Muscle layer of duodenum (tissue), 2 donors: ENCODE measurements around the gene UBTD1.
"Not testable (repeated sequence)": the region's sequence is repeated elsewhere in the genome, so short reads cannot be mapped to it uniquely, and the experiment has no call there.

Experiments used
- H3K27ac ChIP-seq: one replicate; pipeline ENCODE4 v1.7.0; 2013; ENCODE audit warnings: mild to moderate bottlenecking, low read length
- H3K27me3 ChIP-seq: one replicate; pipeline ENCODE4 v1.7.0; 2013; ENCODE audit warnings: low read depth, mild to moderate bottlenecking, control low read depth, low read length
- H3K36me3 ChIP-seq, 2 donors: one replicate each; pipeline ENCODE4 v1.7.0; 2013; ENCODE audit warnings: low read length in 2 of 2, control low read depth in 1 of 2, mild to moderate bottlenecking in 1 of 2; ENCODE audit not compliant: insufficient read depth in 2 of 2, control insufficient read depth in 1 of 2
- H3K4me1 ChIP-seq, 2 donors: one replicate each; pipeline ENCODE4 v1.7.0; 2013; ENCODE audit warnings: low read length in 2 of 2, mild to moderate bottlenecking in 2 of 2, control low read depth in 1 of 2, moderate library complexity in 1 of 2; ENCODE audit not compliant: insufficient read depth in 2 of 2, control insufficient read depth in 1 of 2
- H3K4me3 ChIP-seq, 2 donors: one replicate each; pipeline ENCODE4 v1.7.0; 2013; ENCODE audit warnings: low read length in 2 of 2, low read depth in 1 of 2, mild to moderate bottlenecking in 1 of 2
- H3K9me3 ChIP-seq, 2 donors: one replicate each; pipeline ENCODE4 v1.7.0; 2013; ENCODE audit warnings: low read length in 2 of 2, control low read depth in 1 of 2, mild to moderate bottlenecking in 1 of 2; ENCODE audit not compliant: control insufficient read depth in 1 of 2
- donor health status: healthy.

The UBTD1 gene

DNA sequence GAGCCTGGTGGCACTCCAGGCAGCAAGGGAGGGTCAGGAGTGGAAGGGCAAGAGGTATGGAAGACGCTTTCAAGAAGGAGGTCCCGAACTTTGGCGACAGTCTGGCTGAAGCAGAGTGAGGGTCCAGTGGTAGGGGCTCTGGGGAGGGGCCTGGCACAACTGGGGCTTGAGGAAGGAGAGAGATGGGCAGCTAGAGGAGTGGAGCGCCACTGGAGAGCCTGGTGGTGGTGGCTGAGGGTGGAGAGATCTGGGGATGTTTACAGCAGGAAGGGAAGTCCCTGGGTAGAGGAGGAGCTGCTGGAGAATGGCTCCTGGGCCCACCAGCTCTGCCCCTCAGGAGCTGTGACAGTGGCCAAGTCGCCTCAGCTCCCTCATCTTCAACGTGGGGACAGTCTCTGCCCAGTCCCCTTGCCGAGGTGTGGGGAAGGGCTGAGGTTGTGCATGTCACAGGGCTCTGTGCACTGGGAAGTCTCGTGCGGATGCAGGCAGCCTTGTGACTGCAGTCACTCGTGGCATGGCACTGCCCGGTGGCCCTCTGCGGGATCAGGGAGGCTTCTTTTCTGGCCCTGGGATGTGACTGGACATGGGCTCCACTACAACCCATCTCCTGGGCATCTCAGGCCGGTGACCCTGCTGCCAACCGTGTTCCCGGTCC lies 18.5 kb downstream of the UBTD1 start:
- H3K9me3 ChIP-seq: no peaks in the 10 kb centered on the region
- no peaks in the 10 kb centered on the region for H3K36me3 ChIP-seq
- no peak overlapping the region for H3K4me3 ChIP-seq
- no peak overlapping the region for H3K27ac ChIP-seq
- no peaks in the 10 kb centered on the region for H3K27me3 ChIP-seq
- peaks cover 8 to 18% of the 10 kb centered on the region in 2 donors for H3K4me1 ChIP-seq

DNA sequence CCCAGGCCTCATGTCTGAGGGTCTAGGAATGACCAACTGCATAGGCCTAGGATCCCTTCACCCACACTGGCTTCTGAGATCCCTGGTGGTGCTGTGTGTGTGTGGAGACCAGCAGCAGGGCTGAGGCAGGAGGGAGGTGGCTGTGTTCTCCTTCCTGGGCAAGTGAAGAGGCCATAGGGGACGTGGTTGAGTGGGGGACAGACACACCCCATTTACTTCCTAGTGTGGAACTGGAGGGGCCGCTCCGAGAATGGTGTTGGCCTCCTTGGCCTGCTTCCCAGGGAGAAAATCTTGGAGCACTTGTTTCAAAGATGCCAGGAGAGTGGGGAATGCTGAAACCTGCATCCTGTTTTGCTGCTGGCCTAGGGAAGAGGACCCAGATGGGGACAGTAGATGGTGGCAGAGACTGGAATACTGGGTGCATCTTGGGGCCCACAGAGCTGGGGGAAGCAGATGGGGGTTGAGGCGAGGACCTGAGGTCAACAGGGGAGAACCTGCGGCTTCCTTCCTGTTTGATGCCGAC lies 19.1 kb downstream of the UBTD1 start:
- H3K9me3 ChIP-seq: no peaks in the 10 kb centered on the region
- H3K4me1 ChIP-seq: peaks cover 8 to 16% of the 10 kb centered on the region in 2 donors
- H3K27ac ChIP-seq: no peak overlapping the region
- H3K4me3 ChIP-seq: no peak overlapping the region
- no peaks in the 10 kb centered on the region for H3K36me3 ChIP-seq
- H3K27me3 ChIP-seq: no peaks in the 10 kb centered on the region

DNA sequence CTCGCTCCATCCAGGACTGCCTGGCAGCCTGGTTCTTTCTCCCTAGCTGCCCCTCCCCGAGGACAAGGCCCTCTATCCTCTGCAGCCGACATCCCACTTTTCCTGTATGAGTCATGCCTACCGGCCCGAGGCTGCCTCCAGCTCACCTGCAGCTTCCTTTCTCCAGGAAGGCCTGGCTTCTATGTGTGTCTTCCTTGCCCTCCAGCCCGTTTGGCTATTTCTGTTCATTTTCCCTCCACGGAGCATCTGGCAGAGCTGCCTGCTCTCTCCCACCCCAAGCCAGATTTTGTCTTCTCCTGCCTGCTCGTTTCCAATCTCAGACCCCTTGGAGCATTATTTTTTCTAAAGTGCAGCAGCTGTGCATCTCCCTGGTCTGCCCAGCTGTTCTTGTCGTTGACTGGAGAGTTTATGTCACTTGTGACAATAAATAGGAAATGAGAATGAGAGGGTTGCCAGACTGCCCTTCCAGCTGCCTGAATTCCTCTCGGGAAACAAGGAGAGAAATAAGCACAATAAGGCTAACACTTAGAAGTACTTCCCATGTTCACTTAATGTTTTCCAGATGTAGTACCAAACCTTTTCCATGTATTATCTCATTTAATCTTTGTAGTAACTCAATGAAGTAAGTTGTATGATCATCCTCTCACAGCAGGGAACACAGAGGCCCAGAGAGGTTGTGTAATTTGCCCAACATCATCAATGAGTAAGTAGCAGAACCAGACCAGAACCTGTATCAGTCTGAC lies 19.7 kb downstream of the UBTD1 start:
- no peak overlapping the region for H3K4me3 ChIP-seq
- no peaks in the 10 kb centered on the region for H3K36me3 ChIP-seq
- peaks cover 8 to 16% of the 10 kb centered on the region in 2 donors for H3K4me1 ChIP-seq
- no peaks in the 10 kb centered on the region for H3K27me3 ChIP-seq
- H3K9me3 ChIP-seq: no peaks in the 10 kb centered on the region
- H3K27ac ChIP-seq: no peak overlapping the region

DNA sequence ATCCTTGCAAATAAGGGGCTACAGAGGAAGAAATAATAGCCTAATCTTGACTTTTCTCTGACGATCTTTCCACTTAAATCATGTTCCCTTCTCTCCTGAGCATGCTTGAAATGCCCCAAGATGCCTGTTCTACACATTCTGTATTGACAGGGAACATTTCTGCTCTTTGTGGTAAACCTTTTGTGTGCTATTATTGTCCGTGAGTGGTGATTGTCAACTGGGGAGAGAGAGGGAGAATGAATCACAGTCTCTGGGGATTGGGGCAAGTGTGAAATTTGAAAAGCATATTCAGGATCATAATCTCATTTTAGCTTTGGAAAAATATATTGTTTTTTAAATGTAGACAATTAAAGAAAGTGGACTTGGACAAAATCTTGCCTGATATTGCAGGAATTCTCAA lies 20.6 kb downstream of the UBTD1 start:
- Histone ChIP-seq H3K36me3 (no peaks in the 10 kb centered on the region), H3K4me3 (no peak overlapping the region), H3K27me3 (no peaks in the 10 kb centered on the region), H3K4me1 (peaks cover 8 to 16% of the 10 kb centered on the region in 2 donors), H3K9me3 (no peaks in the 10 kb centered on the region), H3K27ac (no peak overlapping the region)

DNA sequence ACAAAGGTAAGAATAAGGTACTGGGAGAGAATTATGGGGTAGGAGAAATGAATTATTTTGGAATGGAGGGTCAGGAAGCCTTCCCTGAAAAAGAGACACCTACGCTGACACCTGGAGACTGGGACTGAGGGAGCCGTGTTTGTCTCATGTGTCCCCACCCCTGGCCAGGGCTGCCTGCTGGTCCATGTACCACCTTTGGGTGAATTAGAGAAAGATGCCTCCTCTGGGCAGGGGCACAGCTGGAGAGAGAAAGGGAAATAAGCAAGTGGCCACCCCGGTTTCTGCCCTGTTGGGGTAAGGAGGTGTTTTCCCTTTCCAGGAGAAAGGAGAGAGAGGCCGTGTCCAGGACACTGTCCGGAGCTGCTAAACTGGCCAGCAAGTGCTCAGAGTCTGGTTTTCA lies 21.8 kb downstream of the UBTD1 start:
- Histone ChIP-seq H3K9me3 (no peaks in the 10 kb centered on the region), H3K27ac (no peak overlapping the region), H3K27me3 (no peaks in the 10 kb centered on the region), H3K36me3 (no peaks in the 10 kb centered on the region), H3K4me1 (peaks cover 8 to 16% of the 10 kb centered on the region in 2 donors), H3K4me3 (no peak overlapping the region)

DNA sequence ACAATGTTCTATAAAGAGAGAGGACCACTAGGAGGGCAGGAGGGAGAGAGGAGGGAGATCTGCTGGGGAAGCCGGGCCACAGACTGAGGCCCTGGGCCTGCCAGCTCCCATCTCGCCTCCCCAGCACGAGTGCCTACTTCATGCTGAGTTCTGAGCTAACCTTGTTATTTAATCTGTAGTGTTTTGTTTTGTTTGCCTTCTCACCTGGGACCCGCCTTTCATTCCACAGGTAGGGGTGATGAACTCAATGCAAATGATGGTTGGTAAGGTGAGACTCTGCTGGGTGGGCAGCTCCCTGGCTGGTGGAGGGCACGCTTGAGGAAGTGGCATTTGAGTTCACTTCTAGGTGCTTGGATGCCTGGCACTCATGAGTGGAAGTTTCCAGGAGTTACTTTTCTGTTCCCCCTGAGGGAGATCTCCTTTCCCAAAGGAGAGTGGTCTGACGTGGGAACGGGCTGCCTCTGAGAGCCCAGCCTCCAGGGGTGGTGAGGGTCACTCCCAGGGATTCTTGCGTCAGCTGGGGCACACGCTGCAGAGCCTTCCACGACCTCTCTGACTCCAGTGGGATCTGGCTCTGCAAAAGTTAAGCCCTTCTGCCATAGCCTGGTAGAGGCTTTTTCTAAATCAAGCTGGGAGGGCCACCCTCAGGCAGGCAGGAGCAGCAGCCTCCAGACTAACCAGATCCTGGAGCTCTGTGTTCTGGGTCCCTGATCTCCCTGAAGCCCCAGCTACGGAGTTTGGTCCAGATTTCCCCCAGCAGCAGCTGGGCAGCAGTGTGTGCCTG lies 22.4 kb downstream of the UBTD1 start:
- Histone ChIP-seq H3K4me3 (no peak overlapping the region), H3K9me3 (no peaks in the 10 kb centered on the region), H3K36me3 (no peaks in the 10 kb centered on the region), H3K27me3 (no peaks in the 10 kb centered on the region), H3K4me1 (peaks cover 8 to 16% of the 10 kb centered on the region in 2 donors), H3K27ac (no peak overlapping the region)

DNA sequence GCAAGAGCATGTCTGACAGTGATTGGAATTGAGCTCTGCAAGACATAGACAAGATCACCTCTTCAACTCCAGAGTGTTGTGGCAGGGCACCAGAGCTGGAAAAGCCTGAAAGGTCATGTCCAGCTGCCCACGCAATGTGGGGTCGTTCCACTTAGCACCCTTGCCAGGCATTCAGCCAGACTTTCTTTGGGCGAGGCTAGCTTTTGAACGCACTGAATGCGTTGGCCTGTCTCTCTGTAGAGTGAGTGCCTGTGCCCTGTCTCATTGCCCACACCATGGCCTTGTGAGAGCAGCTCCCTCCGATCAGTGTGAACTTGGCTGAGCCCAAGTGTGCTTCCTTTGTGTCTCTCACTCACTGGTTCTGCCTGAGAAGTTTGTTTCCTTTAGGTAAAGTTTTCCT lies 23.3 kb downstream of the UBTD1 start:
- Histone ChIP-seq H3K9me3 (no peaks in the 10 kb centered on the region), H3K4me3 (no peak overlapping the region), H3K36me3 (no peaks in the 10 kb centered on the region), H3K27ac (no peak overlapping the region), H3K4me1 (peaks cover 8 to 16% of the 10 kb centered on the region in 2 donors), H3K27me3 (no peaks in the 10 kb centered on the region)

DNA sequence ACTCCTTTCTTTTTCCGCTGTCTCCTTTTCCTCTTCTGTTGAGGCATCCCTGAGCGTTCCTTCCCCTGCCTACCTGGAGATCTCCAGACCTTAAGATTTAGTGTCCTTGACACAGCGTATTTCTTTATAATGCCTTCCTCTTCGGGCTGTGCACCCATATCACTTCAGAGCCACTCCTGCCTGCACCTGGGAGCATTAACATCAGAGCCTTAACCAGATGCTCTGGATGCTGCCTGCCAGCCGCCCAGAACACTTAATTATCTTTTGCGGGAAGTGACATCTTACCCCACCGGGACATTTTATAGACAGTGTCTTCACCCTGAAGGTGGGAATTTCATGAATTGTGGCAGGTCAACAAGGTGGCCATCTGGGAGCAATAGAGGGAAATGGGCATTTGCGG lies 24.2 kb downstream of the UBTD1 start:
- H3K4me3 ChIP-seq: no peak overlapping the region
- H3K27me3 ChIP-seq: no peaks in the 10 kb centered on the region
- no peaks in the 10 kb centered on the region for H3K9me3 ChIP-seq
- H3K36me3 ChIP-seq: no peaks in the 10 kb centered on the region
- H3K27ac ChIP-seq: no peak overlapping the region
- H3K4me1 ChIP-seq: peaks cover 7 to 10% of the 10 kb centered on the region in 2 donors

DNA sequence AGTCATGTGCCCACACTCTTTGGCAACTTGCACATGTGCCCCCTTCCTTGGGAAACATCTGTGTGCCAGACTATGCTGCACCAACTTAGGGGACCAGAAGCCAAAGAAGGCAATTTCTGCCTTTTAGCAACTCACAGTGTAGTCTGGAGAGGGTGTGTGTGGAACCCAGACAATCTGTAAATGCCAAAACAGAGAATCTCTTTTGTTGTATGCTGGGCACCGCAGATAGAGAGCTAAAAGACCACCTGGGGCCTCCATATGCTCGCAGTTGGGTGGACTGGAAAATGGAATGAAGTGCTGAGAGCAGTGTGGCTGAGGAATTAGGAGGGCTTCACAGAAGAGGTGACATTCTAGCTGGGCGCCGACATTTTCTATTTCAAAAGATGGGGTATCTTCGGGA lies 26.4 kb downstream of the UBTD1 start:
- no peaks in the 10 kb centered on the region for H3K27me3 ChIP-seq
- no peak overlapping the region for H3K27ac ChIP-seq
- no peaks in the 10 kb centered on the region for H3K4me1 ChIP-seq
- no peaks in the 10 kb centered on the region for H3K36me3 ChIP-seq
- no peak overlapping the region for H3K4me3 ChIP-seq
- H3K9me3 ChIP-seq: no peaks in the 10 kb centered on the region

DNA sequence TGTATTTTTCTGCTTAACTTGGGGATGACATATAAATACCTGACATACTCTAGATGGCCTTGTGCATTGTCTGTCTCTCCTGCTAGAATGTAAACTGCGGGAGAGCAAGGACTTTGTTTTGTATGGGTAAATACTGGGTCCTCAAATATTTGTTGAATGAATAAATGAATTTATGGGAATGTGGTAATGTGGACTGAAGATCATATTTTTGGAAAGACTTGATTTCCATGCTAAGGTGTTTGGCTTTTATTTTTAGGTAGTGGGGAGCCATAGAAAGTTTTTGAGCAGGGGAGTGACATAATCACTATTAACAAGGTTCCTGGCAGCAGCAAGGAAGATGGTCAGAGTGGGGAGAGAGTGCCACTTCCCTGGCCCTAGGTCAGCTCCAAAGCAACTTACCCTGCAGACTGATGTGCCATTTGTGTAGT lies 27.0 kb downstream of the UBTD1 start:
- H3K36me3 ChIP-seq: no peaks in the 10 kb centered on the region
- H3K27ac ChIP-seq: no peak overlapping the region
- H3K4me3 ChIP-seq: no peak overlapping the region
- no peaks in the 10 kb centered on the region for H3K4me1 ChIP-seq
- H3K9me3 ChIP-seq: no peaks in the 10 kb centered on the region
- H3K27me3 ChIP-seq: no peaks in the 10 kb centered on the region

DNA sequence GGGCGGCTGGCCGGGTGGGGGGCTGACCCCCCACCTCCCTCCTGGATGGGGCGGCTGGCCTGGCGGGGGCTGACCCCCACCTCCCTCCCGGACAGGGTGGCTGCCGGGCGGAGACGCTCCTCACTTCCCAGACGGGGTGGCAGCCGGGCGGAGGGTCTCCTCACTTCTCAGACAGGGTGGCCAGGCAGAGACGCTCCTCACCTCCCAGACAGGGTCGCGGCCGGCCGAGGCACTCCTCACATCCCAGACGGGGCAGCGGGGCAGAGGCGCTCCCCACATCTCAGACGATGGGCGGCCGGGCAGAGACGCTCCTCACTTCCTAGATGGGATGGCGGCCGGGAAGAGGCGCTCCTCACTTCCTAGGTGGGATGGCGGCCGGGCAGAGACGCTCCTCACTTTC lies 30.2 kb downstream of the UBTD1 start:
- not testable (repeated sequence) for H3K27ac ChIP-seq, H3K36me3 ChIP-seq

More for the DNA sequence above, 30.2 kb downstream of the UBTD1 start:
- H3K4me1 ChIP-seq, H3K9me3 ChIP-seq, H3K27me3 ChIP-seq, H3K4me3 ChIP-seq: not testable (repeated sequence)
